LNCAP (cell line): ENCODE results near the gene DHRS2.

Source experiments
- TF ChIP-seq, protein P1 (sequence below): fragments of 450-650 bp; IDR thresholded peaks from 2 replicates; pipeline ENCODE4 v1.5.1; 2017; ENCODE audit warnings: mild to moderate bottlenecking

Gene DHRS2

DNA sequence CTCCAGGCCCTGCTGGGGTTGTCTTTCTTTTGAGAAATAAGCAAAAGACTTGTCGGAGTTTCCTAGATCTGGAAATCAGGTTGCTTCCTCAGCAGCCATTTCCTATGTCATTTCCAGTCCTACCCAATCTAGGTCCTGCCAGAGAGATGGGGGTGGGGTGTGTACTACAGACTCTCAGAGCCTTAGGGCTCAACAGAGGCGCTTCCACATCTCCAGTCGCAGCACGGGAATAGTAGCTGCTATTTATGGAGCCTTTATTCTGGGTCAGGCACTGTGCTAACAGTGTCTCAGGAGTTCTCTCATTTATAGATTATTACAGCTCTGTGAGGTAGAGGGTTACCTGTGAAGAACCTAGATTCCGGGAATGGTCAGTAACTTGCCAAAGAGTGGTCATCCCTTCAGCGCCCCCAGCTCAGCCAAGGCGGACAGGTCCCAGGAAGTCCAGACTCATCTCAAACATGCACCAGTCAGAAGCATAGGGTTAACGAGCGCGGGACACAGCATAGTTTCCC lies 21.9 kb downstream of the DHRS2 start:
- TF ChIP-seq, protein P1, sequence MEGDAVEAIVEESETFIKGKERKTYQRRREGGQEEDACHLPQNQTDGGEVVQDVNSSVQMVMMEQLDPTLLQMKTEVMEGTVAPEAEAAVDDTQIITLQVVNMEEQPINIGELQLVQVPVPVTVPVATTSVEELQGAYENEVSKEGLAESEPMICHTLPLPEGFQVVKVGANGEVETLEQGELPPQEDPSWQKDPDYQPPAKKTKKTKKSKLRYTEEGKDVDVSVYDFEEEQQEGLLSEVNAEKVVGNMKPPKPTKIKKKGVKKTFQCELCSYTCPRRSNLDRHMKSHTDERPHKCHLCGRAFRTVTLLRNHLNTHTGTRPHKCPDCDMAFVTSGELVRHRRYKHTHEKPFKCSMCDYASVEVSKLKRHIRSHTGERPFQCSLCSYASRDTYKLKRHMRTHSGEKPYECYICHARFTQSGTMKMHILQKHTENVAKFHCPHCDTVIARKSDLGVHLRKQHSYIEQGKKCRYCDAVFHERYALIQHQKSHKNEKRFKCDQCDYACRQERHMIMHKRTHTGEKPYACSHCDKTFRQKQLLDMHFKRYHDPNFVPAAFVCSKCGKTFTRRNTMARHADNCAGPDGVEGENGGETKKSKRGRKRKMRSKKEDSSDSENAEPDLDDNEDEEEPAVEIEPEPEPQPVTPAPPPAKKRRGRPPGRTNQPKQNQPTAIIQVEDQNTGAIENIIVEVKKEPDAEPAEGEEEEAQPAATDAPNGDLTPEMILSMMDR = no peak

GRCh38 chr14:23660290-23661226 lies 24.4 kb downstream of the DHRS2 start:
- TF ChIP-seq, protein P1 = no peak

DNA sequence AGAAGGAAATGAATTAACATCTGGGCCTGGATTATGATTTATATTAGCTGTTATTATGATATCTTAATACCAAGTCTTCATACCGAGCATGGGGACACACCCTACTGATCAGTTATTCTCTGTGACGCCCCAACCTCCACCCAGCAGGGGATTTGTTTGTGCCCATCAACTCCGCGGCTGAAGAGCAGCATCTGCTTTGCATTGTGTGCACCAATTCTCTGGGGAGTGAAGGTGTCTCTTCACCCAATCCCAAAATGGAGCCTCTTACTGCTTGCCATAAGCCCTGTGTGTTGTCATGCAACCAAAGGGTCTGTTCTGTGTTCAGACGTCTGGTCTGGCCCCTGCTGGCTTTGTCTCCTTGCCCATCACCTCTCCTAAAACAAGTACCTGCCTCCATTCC lies 25.4 kb downstream of the DHRS2 start:
- TF ChIP-seq, protein P1 = no peak

DNA sequence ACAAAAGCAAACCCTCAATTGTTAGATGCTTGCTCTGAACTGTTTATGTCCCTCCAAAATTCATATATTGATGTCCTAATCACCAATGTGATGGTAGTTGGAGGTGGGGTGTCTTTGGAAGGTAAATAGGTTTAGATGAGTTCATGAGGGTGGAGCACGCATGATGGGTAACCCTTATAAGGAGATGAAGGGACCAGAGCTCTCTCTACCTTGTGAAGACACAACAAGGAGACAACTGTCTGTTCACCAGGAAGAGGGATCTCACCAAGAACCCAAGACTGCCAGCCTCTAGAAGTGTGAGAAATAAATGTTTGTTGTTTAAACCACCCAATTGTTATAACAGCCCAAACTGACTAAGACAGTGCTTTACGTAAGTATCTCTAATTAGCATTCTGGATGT lies 27.0 kb downstream of the DHRS2 start:
- TF ChIP-seq, protein P1 = no peak

GRCh38 chr14:23663711-23664110 lies 27.5 kb downstream of the DHRS2 start:
- TF ChIP-seq, protein P1 = no peak

GRCh38 chr14:23664207-23664885 lies 28.2 kb downstream of the DHRS2 start:
- TF ChIP-seq, protein P1 = no peak

DNA sequence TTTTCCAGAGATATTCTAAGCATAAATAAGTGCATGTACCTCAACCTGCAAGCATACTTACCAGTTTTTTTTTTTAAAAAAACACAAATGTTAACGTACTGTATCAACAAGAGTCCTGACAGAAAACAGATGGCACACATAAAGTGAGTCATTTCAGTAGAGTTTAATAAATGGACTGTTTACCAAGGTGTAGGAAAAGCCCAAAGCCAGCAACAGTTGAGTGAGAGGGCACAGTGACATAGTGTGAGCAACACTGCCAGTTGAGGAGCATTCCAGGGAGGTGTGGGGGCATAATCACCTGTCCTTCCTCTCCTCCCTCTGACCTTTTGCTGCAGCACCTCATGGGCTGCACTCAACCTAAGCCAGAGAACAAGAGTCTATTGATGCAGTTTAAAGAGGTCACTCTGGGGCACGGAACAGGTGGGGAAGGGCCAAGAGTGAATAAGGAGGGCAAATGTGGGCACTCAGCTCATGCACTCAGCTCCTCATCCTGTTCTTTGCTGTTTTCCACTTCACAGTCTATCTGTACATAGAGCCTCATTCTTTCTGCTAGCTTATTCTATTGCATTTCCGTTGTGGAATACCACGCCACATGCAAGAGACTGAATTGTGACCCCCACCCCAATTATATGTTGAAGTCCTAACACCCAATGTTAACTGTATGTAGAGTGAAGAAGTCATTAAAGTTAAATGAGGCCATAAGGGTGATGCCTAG lies 29.3 kb downstream of the DHRS2 start:
- TF ChIP-seq, protein P1 = no peak
